ENCODE results near the gene NAAA. TPM values are rescaled to one million over a fixed set of nuclear protein-coding genes. Genes with fewer than 3 reads are reported as not detected.
A peak's percentile ranks its signal among the peaks of the same experiment; 100 is the strongest.

NAAA gene
- total and polyA plus RNA-seq, 9 of the 15 experiments (the other 6 are each of a cell fraction or from before 2014, with no cell fraction given) = 1.3 to 7.9 (median 5.9) TPM

DNA sequence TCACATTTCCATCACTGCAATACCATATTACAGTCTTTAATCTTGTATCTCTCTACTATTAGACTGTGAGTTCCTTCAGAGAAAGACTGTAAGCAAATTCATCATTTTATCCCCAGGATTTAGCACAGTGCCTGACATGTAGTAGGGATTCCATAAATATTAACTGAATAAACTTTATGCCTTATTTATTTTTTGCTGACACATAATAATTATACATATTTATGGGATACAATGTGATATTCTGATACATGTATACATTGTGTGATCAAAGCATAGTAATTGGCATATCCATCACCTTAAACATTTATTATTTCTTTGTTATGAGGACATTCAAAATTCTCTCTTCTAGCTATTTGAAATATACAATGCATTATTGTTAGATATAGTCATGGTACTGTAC, 42.3 kb downstream of the NAAA start:
- Histone ChIP-seq H3K4me2 (ENCODE audit: insufficient read depth, low read length) (no peak overlapping the region), H3K27me3 (ENCODE audit: control insufficient read depth in 2 of 2, insufficient read depth in 2 of 2, low read length in 2 of 2) (peaks cover 0 to 2% of the 10 kb centered on the region in 2 experiments; a peak in 1 of 5 replicates), H3K36me3 (ENCODE audit: control insufficient read depth, insufficient read depth, low read length) (no peaks in the 10 kb centered on the region), H3K27ac (ENCODE audit: extremely low read depth, low read depth, low read length) (no peak overlapping the region), H3K4me3 (no peak overlapping the region), H3K4me1 (replicated peaks in 1 of 2; ENCODE audit: control insufficient read depth in 2 of 2, insufficient read depth in 2 of 2, low read length in 2 of 2) (no peaks in the 10 kb centered on the region), H3K9ac (ENCODE audit: insufficient read depth in 1 of 2, low read depth in 2 of 2, low read length in 2 of 2) (no peak overlapping the region), H2AFZ (ENCODE audit: low read depth, low read length) (no peak overlapping the region), H3K9me1 (ENCODE audit: control insufficient read depth, insufficient read depth, low read length) (no peaks in the 10 kb centered on the region), H3K9me3 (replicated peaks; ENCODE audit: control insufficient read depth, insufficient read depth, low read depth, low read length) (no peaks in the 10 kb centered on the region), H3K79me2 (ENCODE audit: control insufficient read depth, insufficient read depth, low read length) (no peaks in the 10 kb centered on the region), H4K20me1 (replicated peaks; ENCODE audit: control insufficient read depth, insufficient read depth, low read length) (no peaks in the 10 kb centered on the region)
- no peak for FAIRE-seq
- no peak for ATAC-seq
- intact Hi-C loops (cut with micrococcal nuclease) = loop anchor here (5.0 kb wide), 1 partner anchor 169 kb away; no protein-coding TSS in a partner anchor
- POLR2A ChIA-PET = no interaction called here
- no peak for DNase-seq (ENCODE audit: extremely low read depth in 1 of 4, low spot score in 3 of 4)
- CTCF ChIA-PET (ENCODE audit: low intra/inter-chr PET ratio) = no interaction called here
- in situ Hi-C loops (cut with MboI) = no loop called here
- no TSS peak for BruUV-seq (replicated peaks)
- TF ChIP-seq ZNF324 (CRISPR knock-in tag; IDR thresholded peaks at IDR 0.05) = no peak
- TF ChIP-seq TEAD4 (IDR thresholded peaks at IDR 0.05; ENCODE audit: low read length) = no peak
- no peak for TF ChIP-seq TEAD4 (CRISPR knock-in tag; IDR thresholded peaks at IDR 0.05; ENCODE audit: borderline replicate concordance)
- no peak for TF ChIP-seq ZNF3 (CRISPR knock-in tag; IDR thresholded peaks at IDR 0.05)
- peak; percentile 77 for TF ChIP-seq MAFF (IDR thresholded peaks at IDR 0.05; ENCODE audit: low read length)
- TF ChIP-seq, protein P1, sequence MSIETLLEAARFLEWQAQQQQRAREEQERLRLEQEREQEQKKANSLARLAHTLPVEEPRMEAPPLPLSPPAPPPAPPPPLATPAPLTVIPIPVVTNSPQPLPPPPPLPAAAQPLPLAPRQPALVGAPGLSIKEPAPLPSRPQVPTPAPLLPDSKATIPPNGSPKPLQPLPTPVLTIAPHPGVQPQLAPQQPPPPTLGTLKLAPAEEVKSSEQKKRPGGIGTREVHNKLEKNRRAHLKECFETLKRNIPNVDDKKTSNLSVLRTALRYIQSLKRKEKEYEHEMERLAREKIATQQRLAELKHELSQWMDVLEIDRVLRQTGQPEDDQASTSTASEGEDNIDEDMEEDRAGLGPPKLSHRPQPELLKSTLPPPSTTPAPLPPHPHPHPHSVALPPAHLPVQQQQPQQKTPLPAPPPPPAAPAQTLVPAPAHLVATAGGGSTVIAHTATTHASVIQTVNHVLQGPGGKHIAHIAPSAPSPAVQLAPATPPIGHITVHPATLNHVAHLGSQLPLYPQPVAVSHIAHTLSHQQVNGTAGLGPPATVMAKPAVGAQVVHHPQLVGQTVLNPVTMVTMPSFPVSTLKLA (conservative IDR thresholded peaks at IDR 0.05) = no peak
- peak; percentile 86 for TF ChIP-seq ZNF316 (IDR thresholded peaks at IDR 0.05)
- TF ChIP-seq ZNF232 (CRISPR knock-in tag; IDR thresholded peaks at IDR 0.05) = no peak
- no peak for TF ChIP-seq TBL1XR1 (IDR thresholded peaks at IDR 0.05; ENCODE audit: low read length in 2 of 2)
- TF ChIP-seq FOXA1 (IDR thresholded peaks at IDR 0.05; ENCODE audit: borderline replicate concordance) = no peak
- TF ChIP-seq HNRNPL (IDR thresholded peaks at IDR 0.05; ENCODE audit: low read depth, low read length) = no peak
- no peak for TF ChIP-seq JUND (IDR thresholded peaks at IDR 0.05; ENCODE audit: borderline replicate concordance, low read depth, low read length)
- no peak for TF ChIP-seq JUND (tag; IDR thresholded peaks at IDR 0.05; ENCODE audit: borderline replicate concordance, low read depth, low read length)
- TF ChIP-seq ZNF778 (CRISPR knock-in tag; IDR thresholded peaks at IDR 0.05) = no peak
- no peak for TF ChIP-seq BRD4 (IDR thresholded peaks at IDR 0.05)
- no peak for TF ChIP-seq ZNF444 (CRISPR knock-in tag; IDR thresholded peaks at IDR 0.05)
- TF ChIP-seq FOXP1 (CRISPR knock-in tag; IDR thresholded peaks at IDR 0.05) = no peak
- no peak for TF ChIP-seq PHF20 (IDR thresholded peaks at IDR 0.05; ENCODE audit: partially characterized antibody)
- TF ChIP-seq MAFK (IDR thresholded peaks at IDR 0.05; ENCODE audit: low read length) = peak; percentile 74
- TF ChIP-seq ZBTB5 (IDR thresholded peaks at IDR 0.05) = no peak
- TF ChIP-seq CLOCK (CRISPR knock-in tag; IDR thresholded peaks at IDR 0.05; ENCODE audit: borderline replicate concordance) = no peak

Data from K562 (cell line).